Prostate gland (tissue), 2 donors: ENCODE measurements around the gene KRTAP10-3. TPM values are rescaled to one million over a fixed set of nuclear protein-coding genes. Genes with fewer than 3 reads are reported as not detected.

Source experiments
- DNase-seq: peaks from one replicate; pipeline ENCODE4 v3.0.0-alpha.2; 2019; ENCODE audit warnings: low spot score
- H3K27ac ChIP-seq, 2 donors: fragments of 200-600 bp; sonication (generic); 2 replicates each; pipeline ENCODE4 v1.5.1; 2017 to 2019
- H3K27me3 ChIP-seq: fragments of 200-600 bp; sonication (generic); replicated peaks from 2 replicates; pipeline ENCODE4 v1.5.1; 2019; ENCODE audit not compliant: insufficient read depth
- H3K36me3 ChIP-seq, 2 donors: fragments of 200-600 bp; sonication (generic); 1 replicate in 1 of 2; 2 replicates in 1 of 2; pipeline versions ENCODE4 v1.5.1 to v1.8.1; 2017 to 2019
- H3K4me1 ChIP-seq: fragments of 200-600 bp; sonication (generic); replicated peaks from 2 replicates; pipeline ENCODE4 v1.5.1; 2019
- H3K4me3 ChIP-seq, 2 donors: fragments of 200-600 bp; sonication (generic); 2 replicates each; pipeline ENCODE4 v1.5.1; 2017 to 2019
- H3K9me3 ChIP-seq: fragments of 200-600 bp; sonication (generic); 2 replicates; pipeline ENCODE4 v1.5.1; 2017
- CTCF ChIP-seq, 4 experiments: fragments of 200-600 bp in 2 of 4; fragments of 450-650 bp in 2 of 4; sonication (generic) in 2 of 4; IDR thresholded peaks; 1 replicate in 3 of 4; 2 replicates in 1 of 4; pipeline ENCODE4 v1.5.1; 2016 to 2019; ENCODE audit warnings: antibody characterized with exemption in 4 of 4, mild to moderate bottlenecking in 2 of 4, moderate library complexity in 2 of 4
- POLR2A ChIP-seq: fragments of 450-650 bp; IDR thresholded peaks from one replicate; pipeline ENCODE4 v1.6.1; 2016; ENCODE audit warnings: antibody characterized with exemption, mild to moderate bottlenecking
- POLR2AphosphoS5 ChIP-seq: sonication (generic); formaldehyde crosslinking; IDR thresholded peaks from one replicate; pipeline ENCODE4 v1.6.1; 2017; ENCODE audit warnings: antibody characterized with exemption
- WGBS: methylation state at CpG from one replicate; pipeline ENCODE4 v1.1.5; 2018; 5-methylcytosine and 5-hydroxymethylcytosine counted together
- intact Hi-C: fragments of 100-400 bp; cut with DNase I; formaldehyde crosslinking; loops from one replicate; pipeline ENCODE4 v1.14.2; 2022
- total RNA-seq, 2 donors: library from RNA; depleted of rRNA; stranded (reverse); fragments of >200 nt; gene quantifications; one replicate each; pipeline ENCODE4 v1.1.0, GENCODE V29; 2016

Gene KRTAP10-3
- total RNA-seq, 2 donors from 2014 or later: not detected

- Histone ChIP-seq H3K27ac (no peak overlapping the region), H3K27me3 (no peaks in the 10 kb centered on the region), H3K36me3 (no peaks in the 10 kb centered on the region), H3K4me3 (no peak overlapping the region), H3K9me3 (no peaks in the 10 kb centered on the region), H3K4me1 (no peaks in the 10 kb centered on the region)
- 93% methylated on average over 10 of the region's 10 CpGs for WGBS
- DNase-seq: no peak
- TF ChIP-seq POLR2A: no peak
- no peak for TF ChIP-seq CTCF (IDR thresholded peaks at IDR 0.05)
- intact Hi-C loops: no loop called here
Observed at GRCh38 chr21:44516828-44517174, 41.8 kb downstream of the KRTAP10-3 start.

GRCh38 chr21:44516342-44516741 is 42.3 kb downstream of the KRTAP10-3 start:
- WGBS: 91% methylated on average over 13 of the region's 13 CpGs
- intact Hi-C loops: no loop called here

GRCh38 chr21:44515359-44516165 is 43.0 kb downstream of the KRTAP10-3 start:
- Histone ChIP-seq H3K9me3 (no peaks in the 10 kb centered on the region), H3K4me1 (no peaks in the 10 kb centered on the region), H3K4me3 (no peak overlapping the region), H3K27me3 (no peaks in the 10 kb centered on the region), H3K27ac (no peak overlapping the region), H3K36me3 (no peaks in the 10 kb centered on the region)
- DNase-seq: no peak
- intact Hi-C loops: no loop called here
- WGBS: 87% methylated on average over 32 of the region's 32 CpGs
- TF ChIP-seq POLR2AphosphoS5 (no peak), CTCF (IDR thresholded peaks at IDR 0.05) (no peak), POLR2A (no peak)

More at GRCh38 chr21:44516342-44516741, 42.3 kb downstream of the KRTAP10-3 start:
- Histone ChIP-seq H3K4me1 (no peaks in the 10 kb centered on the region), H3K27me3 (no peaks in the 10 kb centered on the region), H3K4me3 (no peak overlapping the region), H3K36me3 (no peaks in the 10 kb centered on the region), H3K27ac (no peak overlapping the region), H3K9me3 (no peaks in the 10 kb centered on the region)
- no peak for DNase-seq
- TF ChIP-seq CTCF (IDR thresholded peaks at IDR 0.05): no peak

GRCh38 chr21:44514746-44515358 is 43.7 kb downstream of the KRTAP10-3 start:
- intact Hi-C loops: loop anchor here (5.0 kb wide), 1 partner anchor 277 kb away; no protein-coding TSS in a partner anchor
- 57% methylated on average over 11 of the region's 11 CpGs for WGBS
- no peaks in the 10 kb centered on the region for H3K27me3 ChIP-seq
- no peaks in the 10 kb centered on the region for H3K4me1 ChIP-seq
- H3K4me3 ChIP-seq: no peak overlapping the region
- H3K27ac ChIP-seq: no peak overlapping the region
- TF ChIP-seq POLR2A (no peak), POLR2AphosphoS5 (no peak), CTCF (IDR thresholded peaks at IDR 0.05) (no peak)
- no peak for DNase-seq
- no peaks in the 10 kb centered on the region for H3K9me3 ChIP-seq
- H3K36me3 ChIP-seq: no peaks in the 10 kb centered on the region

GRCh38 chr21:44514218-44514520 is 44.4 kb downstream of the KRTAP10-3 start:
- H3K36me3 ChIP-seq: no peaks in the 10 kb centered on the region
- H3K4me3 ChIP-seq: no peak overlapping the region
- H3K4me1 ChIP-seq: no peaks in the 10 kb centered on the region
- 94% methylated on average over 7 of the region's 7 CpGs for WGBS
- TF ChIP-seq POLR2A: no peak
- TF ChIP-seq POLR2AphosphoS5: no peak
- no peak for TF ChIP-seq CTCF (IDR thresholded peaks at IDR 0.05)
- H3K27ac ChIP-seq: no peak overlapping the region
- intact Hi-C loops: loop anchor here (5.0 kb wide), 1 partner anchor 278 kb away; no protein-coding TSS in a partner anchor
- no peak for DNase-seq
- H3K27me3 ChIP-seq: no peaks in the 10 kb centered on the region
- no peaks in the 10 kb centered on the region for H3K9me3 ChIP-seq
